ENCODE results near the gene GRIP2. TPM values are rescaled to one million over a fixed set of nuclear protein-coding genes. Genes with fewer than 3 reads are reported as not detected.

The GRIP2 gene
- total and polyA plus RNA-seq, 2 donors (not counting 3 experiments of a cell fraction or from before 2014, with no cell fraction given) = not detected

DNA sequence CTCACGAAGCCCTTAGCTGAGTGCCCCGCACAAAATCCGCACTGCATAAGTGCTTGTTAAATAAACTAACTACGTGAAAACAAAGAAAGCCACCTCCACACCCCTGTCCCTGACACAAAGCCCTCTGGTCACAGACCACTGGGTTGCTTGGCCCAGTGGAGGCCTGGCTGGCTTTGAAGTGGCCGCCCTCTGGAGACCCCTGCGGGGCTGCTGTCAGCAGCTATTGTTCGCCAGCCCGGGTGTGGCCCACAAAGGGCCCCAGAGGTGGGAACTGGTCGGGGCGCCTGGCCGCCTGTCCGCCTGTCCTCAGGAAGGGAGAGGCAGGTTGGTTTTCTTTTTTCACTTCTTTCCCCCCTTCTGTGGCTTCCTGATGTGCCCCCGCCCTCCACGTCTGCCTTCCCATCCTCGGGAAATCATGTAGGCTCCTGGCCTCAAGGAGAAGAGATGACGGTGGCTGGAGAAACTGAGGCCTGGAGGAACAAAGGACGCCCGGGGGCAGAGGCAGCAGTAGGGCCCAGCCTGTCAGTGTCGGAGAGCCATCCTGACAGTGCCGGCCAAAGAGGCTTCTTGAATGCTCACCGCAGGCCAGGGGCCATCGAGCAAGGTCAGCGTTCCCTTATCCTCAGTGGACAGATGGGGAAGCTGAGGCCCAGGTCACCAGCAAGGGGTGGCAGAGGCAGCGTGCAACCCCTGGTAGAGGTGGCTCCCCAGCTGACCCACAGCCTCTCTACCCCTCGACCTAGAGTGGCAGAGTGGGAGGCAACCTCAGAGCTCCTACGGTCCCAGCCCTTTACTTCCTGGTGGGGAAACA lies 76.6 kb downstream of the GRIP2 start:
- ChIA-PET POLR2A (no interaction called here), CTCF (interaction anchor here (0.7 to 4.1 kb wide), 8 partner anchors 11 to 260 kb away, joined by 3 to 54 read pairs (median 6); no protein-coding TSS in a partner anchor)
- FAIRE-seq = no peak
- H3K9ac ChIP-seq (replicated peaks; ENCODE audit: extremely low read depth, insufficient read depth, low read length) = no peak overlapping the region
- no peaks in the 10 kb centered on the region for H3K27me3 ChIP-seq (ENCODE audit: control insufficient read depth in 2 of 2, insufficient read depth in 2 of 2, low read length in 2 of 2)
- no TSS peak for BruUV-seq (replicated peaks)
- no peak overlapping the region for H3K27ac ChIP-seq (ENCODE audit: insufficient read depth, low read depth, low read length)
- H4K20me1 ChIP-seq (replicated peaks; ENCODE audit: control insufficient read depth, extremely low read depth, insufficient read depth, low read length) = no peaks in the 10 kb centered on the region
- H3K9me3 ChIP-seq (replicated peaks; ENCODE audit: control insufficient read depth, insufficient read depth, low read length) = no peaks in the 10 kb centered on the region
- no peaks in the 10 kb centered on the region for H3K79me2 ChIP-seq (ENCODE audit: control insufficient read depth, insufficient read depth, low read length)
- H3K36me3 ChIP-seq (ENCODE audit: control insufficient read depth in 2 of 2, extremely low read depth in 1 of 2, insufficient read depth in 2 of 2, low read length in 2 of 2) = peaks cover 0 to 4% of the 10 kb centered on the region in 2 experiments
- no peak overlapping the region for H3K4me2 ChIP-seq (ENCODE audit: insufficient read depth, low read length)
- no peak overlapping the region for H2AFZ ChIP-seq (ENCODE audit: low read depth, low read length)
- intact Hi-C loops (cut with micrococcal nuclease) (loop anchor here (10.0 kb wide), 1 partner anchor 809 kb away; no protein-coding TSS in a partner anchor), dilution Hi-C loops (cut with MboI; ENCODE audit: extremely low pct_ligation_motif_present, low sequenced_read_pairs) (no loop called here)
- no peaks in the 10 kb centered on the region for H3K9me1 ChIP-seq (replicated peaks; ENCODE audit: control insufficient read depth, extremely low read depth, insufficient read depth, low read length)
- no peak for DNase-seq (ENCODE audit: low read depth, low spot score)
- peaks cover 32% of the 10 kb centered on the region for H3K4me1 ChIP-seq (ENCODE audit: control insufficient read depth, extremely low read depth, insufficient read depth, low read length)
- H3K4me3 ChIP-seq (replicated peaks in 1 of 3; ENCODE audit: insufficient read depth in 1 of 3, low read depth in 1 of 3, low read length in 3 of 3) = no peak overlapping the region
- TF ChIP-seq POLR2A (IDR thresholded peaks at IDR 0.05; ENCODE audit: low read depth, low read length) = no peak
- TF ChIP-seq JUN (IDR thresholded peaks at IDR 0.05; ENCODE audit: borderline replicate concordance, insufficient read depth, insufficient read length, low read depth) = no peak
- TF ChIP-seq FOS (IDR thresholded peaks at IDR 0.05; ENCODE audit: borderline replicate concordance, insufficient read depth, low read length) = no peak
- no peak for TF ChIP-seq CTCF (IDR thresholded peaks at IDR 0.05; ENCODE audit: extremely low read depth in 1 of 2, insufficient read depth in 1 of 2, low read depth in 1 of 2, low read length in 2 of 2)
- no peak for TF ChIP-seq EZH2 (IDR thresholded peaks at IDR 0.05; ENCODE audit: borderline replicate concordance, low read depth, low read length, severe bottlenecking)
- TF ChIP-seq GATA2 (IDR thresholded peaks at IDR 0.05; ENCODE audit: insufficient read depth, insufficient read length, low read depth, low read length) = no peak
- TF ChIP-seq, protein P1, sequence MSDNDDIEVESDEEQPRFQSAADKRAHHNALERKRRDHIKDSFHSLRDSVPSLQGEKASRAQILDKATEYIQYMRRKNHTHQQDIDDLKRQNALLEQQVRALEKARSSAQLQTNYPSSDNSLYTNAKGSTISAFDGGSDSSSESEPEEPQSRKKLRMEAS (IDR thresholded peaks at IDR 0.05; ENCODE audit: insufficient read depth, insufficient read length) = no peak
- no peak for TF ChIP-seq MYC (IDR thresholded peaks at IDR 0.05; ENCODE audit: low read depth, low read length)
- no peak for TF ChIP-seq POLR2AphosphoS5 (IDR thresholded peaks at IDR 0.05; ENCODE audit: insufficient read depth, low read depth, low read length)

All from endothelial cell of umbilical vein (primary cell).